Natural killer cell (primary cell): ENCODE data around the gene RPL26. TPM values are rescaled to one million over a fixed set of nuclear protein-coding genes. Genes with fewer than 3 reads are reported as not detected.
A peak's percentile ranks its signal among the peaks of the same experiment; 100 is the strongest.

Experiments
- ATAC-seq, 3 donors: fragments of 150-1000 bp in 2 of 3; fragments of 200-7000 bp in 1 of 3; cut with Tn5 transposase; 1 replicate in 1 of 3; 2 replicates in 2 of 3; pipeline ENCODE4 v1.10.0; 2021; ENCODE audit warnings: mild to moderate bottlenecking in 2 of 3, moderate library complexity in 2 of 3
- DNase-seq, 2 donors: peaks; one replicate each; pipeline versions ENCODE4 v3.0.0 to v3.0.0-alpha.2; 2013 to 2021; ENCODE audit warnings: mixed read lengths in 1 of 2
- H3K27ac ChIP-seq: one replicate; pipeline ENCODE4 v1.5.1; 2013; ENCODE audit warnings: mild to moderate bottlenecking, low read length
- H3K27me3 ChIP-seq: one replicate; pipeline ENCODE4 v1.6.1; 2013; ENCODE audit warnings: low read length; ENCODE audit not compliant: control insufficient read depth, insufficient read depth
- H3K36me3 ChIP-seq: one replicate; pipeline ENCODE4 v1.6.1; 2013; ENCODE audit warnings: low read length; ENCODE audit not compliant: control insufficient read depth, insufficient read depth
- H3K4me1 ChIP-seq: one replicate; pipeline ENCODE4 v1.6.1; 2013; ENCODE audit warnings: low read length; ENCODE audit not compliant: control insufficient read depth, insufficient read depth
- H3K4me3 ChIP-seq: one replicate; pipeline ENCODE4 v1.5.1; 2013; ENCODE audit warnings: low read length
- H3K9me3 ChIP-seq: one replicate; pipeline ENCODE4 v1.6.1; 2013; ENCODE audit warnings: low read length; ENCODE audit not compliant: control insufficient read depth, insufficient read depth
- H3K27ac Mint-ChIP-seq, 2 donors: one replicate each; pipeline ENCODE4 v1.8.0; 2022; ENCODE audit warnings: mild to moderate bottlenecking in 2 of 2, mixed read lengths in 2 of 2, moderate library complexity in 1 of 2
- H3K27me3 Mint-ChIP-seq, 2 donors: one replicate each; pipeline ENCODE4 v1.8.0; 2022; ENCODE audit warnings: low read depth in 2 of 2, mixed read lengths in 2 of 2
- H3K36me3 Mint-ChIP-seq: one replicate; pipeline ENCODE4 v1.8.0; 2022; ENCODE audit warnings: mixed read lengths
- H3K4me1 Mint-ChIP-seq, 2 donors: one replicate each; pipeline ENCODE4 v1.8.0; 2022; ENCODE audit warnings: mixed read lengths in 2 of 2
- H3K4me3 Mint-ChIP-seq: one replicate; pipeline ENCODE4 v1.8.0; 2022; ENCODE audit warnings: mild to moderate bottlenecking, moderate library complexity, mixed read lengths
- H3K9me3 Mint-ChIP-seq, 2 donors: one replicate each; pipeline ENCODE4 v1.8.0; 2022; ENCODE audit warnings: mixed read lengths in 2 of 2
- CTCF ChIP-seq: fragments of 200-600 bp; IDR thresholded peaks from one replicate; pipeline ENCODE4 v1.8.0; 2022; ENCODE audit warnings: antibody characterized with exemption
- WGBS: methylation state at CpG from one replicate; pipeline ENCODE4 v1.1.7; 2013; ENCODE audit warnings: missing lambda C conversion rate; ENCODE audit not compliant: insufficient coverage; 5-methylcytosine and 5-hydroxymethylcytosine counted together
- intact Hi-C: fragments of 100-400 bp; cut with micrococcal nuclease; formaldehyde crosslinking; loops from one replicate; pipeline ENCODE4 v1.14.2; 2022
- total RNA-seq, 4 donors: library from RNA; stranded (reverse); fragments of 120-200 nt in 1 of 4; gene quantifications; one replicate each; pipeline versions ENCODE4 v1.2.3 to v1.2.4, GENCODE V29; 2013 to 2022

The RPL26 gene
- total RNA-seq, 3 donors from 2014 or later (not counting 1 experiment from before 2014, with no cell fraction given) = 1,481 to 1,796 (median 1,628) TPM

DNA sequence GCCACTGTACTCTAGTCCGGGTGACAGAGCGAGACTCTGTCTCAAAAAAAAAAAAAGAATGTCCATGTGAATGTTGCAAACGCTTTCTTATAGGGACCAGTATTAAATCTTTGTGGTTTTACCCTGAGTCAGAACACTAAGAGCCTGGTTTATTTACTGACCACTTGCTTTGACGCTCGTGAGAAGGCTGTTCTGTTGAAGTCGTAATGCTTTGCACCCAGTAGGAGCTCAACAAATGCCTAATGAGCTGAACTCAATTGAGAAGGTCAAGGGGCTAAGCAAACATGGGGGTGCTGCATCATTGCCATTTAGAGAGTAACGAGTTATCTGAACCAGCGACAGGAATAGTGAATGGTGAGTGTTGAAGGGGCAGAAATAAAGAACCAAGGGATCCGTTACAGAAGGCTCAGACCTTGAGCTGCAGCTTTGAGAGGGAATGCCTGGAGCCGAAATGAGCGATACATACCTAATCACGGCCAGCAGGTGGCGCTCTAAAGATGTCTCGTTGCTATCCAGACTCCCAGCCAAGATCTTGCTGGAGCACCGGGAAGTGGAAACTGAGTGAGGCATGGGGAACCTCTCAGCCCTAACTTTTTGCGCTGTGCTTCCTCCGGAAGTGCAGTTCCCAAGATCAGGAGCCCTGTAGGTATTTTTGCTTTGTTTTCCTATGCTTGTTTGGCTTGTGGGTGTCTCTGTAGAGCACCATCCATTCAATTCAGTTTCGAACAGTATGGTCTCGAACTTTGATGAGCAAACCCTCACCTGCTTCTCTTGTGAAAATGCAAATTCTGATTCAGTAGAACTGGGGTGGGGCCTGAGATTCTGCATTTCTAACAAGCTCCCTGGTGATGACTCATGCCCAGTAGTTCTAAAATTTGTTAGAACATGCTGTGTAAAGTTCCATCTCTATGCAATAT is 27.2 kb upstream of the RPL26 start:
- H3K4me3 ChIP-seq = no peak overlapping the region

DNA sequence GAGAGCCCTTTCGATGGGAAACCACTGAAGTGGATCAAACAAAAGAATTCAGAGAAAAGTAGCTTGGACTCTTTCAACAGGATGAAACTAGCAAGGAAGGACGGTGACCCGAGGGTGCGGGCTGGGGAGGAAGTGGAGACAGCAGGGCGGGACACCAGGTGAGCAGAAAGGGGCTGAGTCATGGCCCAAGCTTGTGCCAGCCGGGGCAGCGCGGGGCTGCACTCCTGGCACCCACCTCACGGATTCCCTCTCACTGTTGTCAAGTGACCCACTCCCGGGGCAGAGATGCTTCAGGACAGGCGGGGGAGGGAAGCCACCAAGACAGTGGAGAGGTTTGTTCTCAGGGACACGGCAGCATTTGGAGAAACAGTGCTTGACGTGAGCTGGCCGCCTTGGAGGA is 25.4 kb upstream of the RPL26 start:
- no peaks in the 10 kb centered on the region for H3K9me3 ChIP-seq
- ATAC-seq = no peak
- Mint-ChIP-seq H3K9me3 (no peaks in the 10 kb centered on the region), H3K27me3 (peaks cover 8 to 12% of the 10 kb centered on the region in 2 donors), H3K4me1 (peaks cover 6 to 9% of the 10 kb centered on the region in 2 donors), H3K4me3 (no peak overlapping the region), H3K27ac (no peak overlapping the region), H3K36me3 (no peaks in the 10 kb centered on the region)
- H3K27ac ChIP-seq = no peak overlapping the region
- 51% methylated on average over 14 of the region's 14 CpGs for WGBS
- peaks cover 6% of the 10 kb centered on the region for H3K27me3 ChIP-seq
- H3K4me1 ChIP-seq = peaks cover 6% of the 10 kb centered on the region
- no peak for DNase-seq
- intact Hi-C loops = no loop called here
- no peak overlapping the region for H3K4me3 ChIP-seq
- no peaks in the 10 kb centered on the region for H3K36me3 ChIP-seq
- no peak for TF ChIP-seq CTCF

More for the DNA sequence above, 27.2 kb upstream of the RPL26 start:
- Mint-ChIP-seq H3K36me3 (no peaks in the 10 kb centered on the region), H3K4me3 (no peak overlapping the region), H3K27ac (no peak overlapping the region), H3K4me1 (peaks cover 6 to 9% of the 10 kb centered on the region in 2 donors), H3K27me3 (peaks cover 11 to 12% of the 10 kb centered on the region in 2 donors), H3K9me3 (no peaks in the 10 kb centered on the region)
- Histone ChIP-seq H3K36me3 (no peaks in the 10 kb centered on the region), H3K27ac (no peak overlapping the region), H3K4me1 (peaks cover 6% of the 10 kb centered on the region), H3K27me3 (peaks cover 6% of the 10 kb centered on the region), H3K9me3 (no peaks in the 10 kb centered on the region)
- peak; percentile 92 for TF ChIP-seq CTCF
- DNase-seq = peak; percentile 72 to 91
- 29% methylated on average over 19 of the region's 19 CpGs for whole genome bisulfite sequencing
- ATAC-seq = peak; percentile 71 to 91 (median 88)
- intact Hi-C loops = loop anchor here (2.0 kb wide), 2 partner anchors 337 to 375 kb away; no protein-coding TSS in a partner anchor

DNA sequence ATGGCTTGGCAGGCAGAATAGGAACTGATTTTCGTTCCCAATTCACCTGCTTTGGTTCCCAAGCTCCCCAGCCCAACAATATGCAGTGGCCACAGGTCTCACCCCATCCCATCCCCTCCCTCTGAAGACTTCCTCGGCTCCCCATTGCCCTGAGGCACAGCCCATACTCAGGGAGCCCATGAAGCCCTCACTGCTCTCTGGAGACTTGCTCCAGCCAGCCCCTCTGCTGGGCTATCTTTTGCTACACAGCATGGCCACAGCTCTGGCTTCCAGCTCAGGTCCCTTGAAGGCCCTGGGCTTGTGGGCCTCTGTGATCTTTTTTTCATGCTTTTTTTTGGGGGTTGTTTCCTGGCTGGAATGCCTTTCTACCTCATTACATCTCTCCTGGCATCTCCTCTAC is 23.2 kb upstream of the RPL26 start:
- Mint-ChIP-seq H3K4me3 (no peak overlapping the region), H3K27me3 (peaks cover 0 to 13% of the 10 kb centered on the region in 2 donors), H3K36me3 (no peaks in the 10 kb centered on the region), H3K4me1 (peaks cover 6 to 9% of the 10 kb centered on the region in 2 donors), H3K27ac (no peak overlapping the region), H3K9me3 (no peaks in the 10 kb centered on the region)
- intact Hi-C loops = no loop called here
- no peak for TF ChIP-seq CTCF
- Histone ChIP-seq H3K4me1 (peaks cover 6% of the 10 kb centered on the region), H3K36me3 (no peaks in the 10 kb centered on the region), H3K27ac (no peak overlapping the region), H3K27me3 (peaks cover 6% of the 10 kb centered on the region), H3K9me3 (no peaks in the 10 kb centered on the region), H3K4me3 (no peak overlapping the region)
- DNase-seq (no peak), ATAC-seq (no peak)
- WGBS = 77% methylated on average over 2 of the region's 2 CpGs
